Right lobe of liver (tissue), 6 donors: ENCODE data around the gene M1AP. TPM values are rescaled to one million over a fixed set of nuclear protein-coding genes. Genes with fewer than 3 reads are reported as not detected.

ENCODE experiments used
- ATAC-seq, 4 donors: fragments of 200-7000 bp; cut with Tn5 transposase; one replicate each; pipeline ENCODE4 v1.9.1; 2020; ENCODE audit warnings: mild to moderate bottlenecking in 4 of 4, moderate library complexity in 4 of 4
- DNase-seq, 3 donors: peaks; one replicate each; pipeline ENCODE4 v3.0.0-alpha.2; 2020
- H3K27ac ChIP-seq, 3 donors: fragments of 200-600 bp; one replicate each; pipeline ENCODE4 v1.8.0; 2022
- H3K27me3 ChIP-seq, 2 donors: fragments of 200-600 bp; one replicate each; pipeline ENCODE4 v1.8.0; 2022
- H3K36me3 ChIP-seq, 4 donors: fragments of 200-600 bp; sonication (generic) in 1 of 4; one replicate each; pipeline versions ENCODE4 v1.5.1 to v1.8.0; 2017 to 2022; ENCODE audit warnings: control low read depth in 1 of 4
- H3K4me1 ChIP-seq, 4 donors: fragments of 200-600 bp; sonication (generic) in 1 of 4; one replicate each; pipeline versions ENCODE4 v1.5.1 to v1.8.0; 2017 to 2022; ENCODE audit warnings: control low read depth in 1 of 4
- H3K4me3 ChIP-seq, 3 donors: fragments of 200-600 bp; one replicate each; pipeline ENCODE4 v1.8.0; 2022
- H3K9me3 ChIP-seq, 4 donors: fragments of 200-600 bp; sonication (generic) in 1 of 4; one replicate each; pipeline versions ENCODE4 v1.5.1 to v1.8.0; 2017 to 2022; ENCODE audit warnings: control low read depth in 1 of 4
- POLR2A ChIP-seq: fragments of 450-650 bp; IDR thresholded peaks from one replicate; pipeline ENCODE4 v1.6.1; 2017; ENCODE audit warnings: antibody characterized with exemption, mild to moderate bottlenecking
- WGBS: methylation state at CpG from one replicate; pipeline ENCODE4 v1.1.6; 2018; ENCODE audit warnings: low coverage, low lambda C conversion rate; ENCODE audit not compliant: insufficient coverage; ENCODE audit errors: missing lambda C conversion rate; 5-methylcytosine and 5-hydroxymethylcytosine counted together
- intact Hi-C, 2 donors: fragments of 100-400 bp; cut with DNase I; formaldehyde crosslinking; loops; one replicate each; pipeline versions ENCODE4 v1.11.2 to v1.14.1; 2022
- total RNA-seq, 6 experiments: library from RNA; depleted of rRNA in 2 of 6; stranded (reverse); fragments of >200 nt in 2 of 6; fragmentation: NEBNext Ultra II Directional in 3 of 6; extraction: Animal tissue kit (Norgen Biotek cat#: 25700) in 3 of 6; gene quantifications; one replicate each; pipeline versions ENCODE4 v1.1.0 to v1.2.4, GENCODE V29; 2016 to 2023
- TF ChIP-seq, protein P1 (sequence below), 4 donors: fragments of 200-600 bp in 3 of 4; fragments of 450-650 bp in 1 of 4; IDR thresholded peaks; one replicate each; pipeline versions ENCODE4 v1.5.1 to v1.8.0; 2016 to 2022; ENCODE audit warnings: antibody characterized with exemption in 4 of 4, mild to moderate bottlenecking in 2 of 4
- donor health status: DM: no; HTN: yes; CAD: no.
- donor health status: DM: no; HTN: no; CAD: no.
- donor health status: DM: no; HTN: no; CAD: no.
- donor health status: DM: no; HTN: yes; CAD: no.
- donor health status: DM: no; HTN: yes; CAD: no.

M1AP gene
- total RNA-seq, 6 experiments from 2014 or later, result not detected

DNA sequence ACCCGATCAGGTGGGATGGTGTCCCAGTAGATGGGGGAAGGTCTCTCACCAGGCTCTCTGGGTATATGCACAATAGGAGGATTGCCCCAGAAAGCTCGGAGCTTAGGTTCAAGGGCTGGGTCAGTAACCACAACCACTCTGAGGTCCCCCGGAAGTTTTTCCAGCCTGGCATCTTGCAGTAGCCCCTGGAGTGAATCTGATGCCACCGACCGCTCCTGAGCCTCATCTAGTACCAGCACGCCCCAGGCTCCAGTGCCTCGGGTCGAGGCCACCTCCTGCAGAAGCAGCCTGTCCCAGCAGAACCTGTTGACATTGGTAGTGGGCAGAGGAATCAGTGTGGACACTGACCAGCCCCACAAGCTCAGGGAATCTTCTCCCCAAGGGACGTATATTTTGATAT lies 124.1 kb downstream of the M1AP start:
- 100% methylated on average over 1 of the region's 9 CpGs for WGBS
- peaks cover 0 to 11% (median 4%) of the 10 kb centered on the region in 4 donors for H3K4me1 ChIP-seq
- H3K9me3 ChIP-seq, result no peaks in the 10 kb centered on the region
- ATAC-seq, result no peak
- TF ChIP-seq, protein P1, sequence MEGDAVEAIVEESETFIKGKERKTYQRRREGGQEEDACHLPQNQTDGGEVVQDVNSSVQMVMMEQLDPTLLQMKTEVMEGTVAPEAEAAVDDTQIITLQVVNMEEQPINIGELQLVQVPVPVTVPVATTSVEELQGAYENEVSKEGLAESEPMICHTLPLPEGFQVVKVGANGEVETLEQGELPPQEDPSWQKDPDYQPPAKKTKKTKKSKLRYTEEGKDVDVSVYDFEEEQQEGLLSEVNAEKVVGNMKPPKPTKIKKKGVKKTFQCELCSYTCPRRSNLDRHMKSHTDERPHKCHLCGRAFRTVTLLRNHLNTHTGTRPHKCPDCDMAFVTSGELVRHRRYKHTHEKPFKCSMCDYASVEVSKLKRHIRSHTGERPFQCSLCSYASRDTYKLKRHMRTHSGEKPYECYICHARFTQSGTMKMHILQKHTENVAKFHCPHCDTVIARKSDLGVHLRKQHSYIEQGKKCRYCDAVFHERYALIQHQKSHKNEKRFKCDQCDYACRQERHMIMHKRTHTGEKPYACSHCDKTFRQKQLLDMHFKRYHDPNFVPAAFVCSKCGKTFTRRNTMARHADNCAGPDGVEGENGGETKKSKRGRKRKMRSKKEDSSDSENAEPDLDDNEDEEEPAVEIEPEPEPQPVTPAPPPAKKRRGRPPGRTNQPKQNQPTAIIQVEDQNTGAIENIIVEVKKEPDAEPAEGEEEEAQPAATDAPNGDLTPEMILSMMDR (IDR thresholded peaks at IDR 0.05), result no peak
- no peak for TF ChIP-seq POLR2A
- peaks cover 0 to 20% (median 9%) of the 10 kb centered on the region in 4 donors for H3K36me3 ChIP-seq
- no peaks in the 10 kb centered on the region for H3K27me3 ChIP-seq
- no peak overlapping the region for H3K27ac ChIP-seq
- no peak for DNase-seq
- intact Hi-C loops, result no loop called here
- no peak overlapping the region for H3K4me3 ChIP-seq

DNA sequence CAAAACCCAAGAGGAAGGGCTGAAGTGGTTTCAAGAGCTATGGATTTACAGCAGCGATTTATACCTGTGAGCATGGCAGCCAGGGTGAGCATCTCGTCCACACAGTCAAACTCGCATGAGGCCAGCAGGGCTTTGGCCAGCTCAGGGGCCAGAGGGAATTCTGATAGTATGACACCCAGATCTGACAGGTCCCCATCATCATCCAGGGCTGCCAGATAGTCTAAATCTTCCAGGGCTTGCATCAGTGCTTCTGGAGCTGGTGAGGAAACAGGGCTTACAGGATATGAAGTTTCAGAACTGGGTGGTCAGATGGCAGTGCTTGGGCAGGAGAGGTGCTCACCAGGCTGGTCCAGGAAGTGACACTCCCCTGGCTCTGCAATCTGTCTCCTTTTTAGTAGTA lies 125.6 kb downstream of the M1AP start:
- no peak overlapping the region for H3K27ac ChIP-seq
- no peak overlapping the region for H3K4me3 ChIP-seq
- WGBS, result no CpG with 5 or more reads among the region's 3 CpGs
- no peaks in the 10 kb centered on the region for H3K4me1 ChIP-seq
- TF ChIP-seq POLR2A, result no peak
- peaks cover 0 to 16% (median 7%) of the 10 kb centered on the region in 4 donors for H3K36me3 ChIP-seq
- peaks cover 0 to 3% of the 10 kb centered on the region in 2 donors for H3K27me3 ChIP-seq
- no peaks in the 10 kb centered on the region for H3K9me3 ChIP-seq
- intact Hi-C loops, result no loop called here
- ATAC-seq (no peak), DNase-seq (no peak)

GRCh38 chr2:74516650-74517049 lies 131.5 kb downstream of the M1AP start:
- no peak for DNase-seq
- intact Hi-C loops, result no loop called here
- 53% methylated on average over 8 of the region's 13 CpGs for WGBS
- ATAC-seq, result no peak
- TF ChIP-seq POLR2A, result no peak
- TF ChIP-seq, protein P1 (IDR thresholded peaks at IDR 0.05), result no peak
- H3K4me3 ChIP-seq, result no peak overlapping the region
- peaks cover 0 to 12% (median 0%) of the 10 kb centered on the region in 4 donors for H3K4me1 ChIP-seq
- no peaks in the 10 kb centered on the region for H3K9me3 ChIP-seq
- H3K27ac ChIP-seq, result no peak overlapping the region
- H3K27me3 ChIP-seq, result peaks cover 6 to 52% of the 10 kb centered on the region in 2 donors
- H3K36me3 ChIP-seq, result no peaks in the 10 kb centered on the region

DNA sequence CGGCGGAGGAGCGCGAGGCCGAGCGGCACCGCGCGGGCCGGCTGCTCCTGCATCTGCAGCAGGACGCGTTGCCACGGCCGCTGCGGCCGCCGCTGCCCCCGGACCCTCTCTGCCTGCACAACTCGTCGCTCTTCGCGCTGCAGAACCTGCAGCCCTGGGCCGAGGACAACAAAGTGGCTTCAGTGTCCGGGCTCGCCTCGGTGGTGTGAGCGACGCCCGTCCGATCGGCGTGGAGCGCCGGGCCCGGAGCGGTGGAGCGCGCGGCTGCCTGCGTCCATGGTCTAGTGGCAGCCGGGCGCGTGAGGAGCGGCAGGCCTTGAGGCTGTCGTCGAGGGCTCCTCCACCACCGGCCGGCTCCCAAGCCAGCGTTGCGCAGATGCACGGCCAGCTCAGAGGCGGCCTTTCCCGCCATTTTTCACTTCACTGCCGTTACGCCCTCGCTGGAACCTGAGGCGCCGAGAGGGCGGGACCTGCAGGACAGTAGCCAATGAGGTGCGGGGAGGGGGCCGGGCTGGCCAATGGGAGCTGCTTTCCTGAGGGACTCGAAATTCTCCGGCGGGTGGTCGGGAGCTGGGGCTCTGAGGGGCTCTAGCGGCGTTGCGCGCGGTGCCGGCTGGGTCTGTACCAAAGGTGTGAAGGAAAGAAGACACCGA lies 132.0 kb downstream of the M1AP start:
- intact Hi-C loops, result no loop called here
- Histone ChIP-seq H3K4me1 (peaks cover 0 to 12% (median 0%) of the 10 kb centered on the region in 4 donors), H3K36me3 (no peaks in the 10 kb centered on the region), H3K9me3 (no peaks in the 10 kb centered on the region), H3K27me3 (peaks cover 6 to 52% of the 10 kb centered on the region in 2 donors), H3K4me3 (peak overlapping the region; percentile 10 to 36 (median 16)), H3K27ac (no peak overlapping the region)
- 38% methylated on average over 3 of the region's 72 CpGs for WGBS
- ATAC-seq (peak; percentile 66 to 83 (median 76)), DNase-seq (peak in 1 of 3 donors; percentile 61)
- TF ChIP-seq, protein P1 (IDR thresholded peaks at IDR 0.05), result no peak
- no peak for TF ChIP-seq POLR2A

- TF ChIP-seq POLR2A, result no peak
- TF ChIP-seq, protein P1 (IDR thresholded peaks at IDR 0.05), result no peak
- no peak for DNase-seq
- H3K27me3 ChIP-seq, result peaks cover 6 to 52% of the 10 kb centered on the region in 2 donors
- WGBS, result 0% methylated on average over 1 of the region's 60 CpGs
- no peak overlapping the region for H3K27ac ChIP-seq
- H3K9me3 ChIP-seq, result no peaks in the 10 kb centered on the region
- intact Hi-C loops, result no loop called here
- peak overlapping the region; percentile 10 to 36 (median 16) for H3K4me3 ChIP-seq
- peak in 3 of 4 donors; percentile 8 to 45 (median 41) for ATAC-seq
- peaks cover 0 to 12% (median 0%) of the 10 kb centered on the region in 4 donors for H3K4me1 ChIP-seq
- no peaks in the 10 kb centered on the region for H3K36me3 ChIP-seq
Measured at GRCh38 chr2:74515271-74515980, 132.7 kb downstream of the M1AP start.
